ENCODE measurements around the gene TIMM23.

DNA sequence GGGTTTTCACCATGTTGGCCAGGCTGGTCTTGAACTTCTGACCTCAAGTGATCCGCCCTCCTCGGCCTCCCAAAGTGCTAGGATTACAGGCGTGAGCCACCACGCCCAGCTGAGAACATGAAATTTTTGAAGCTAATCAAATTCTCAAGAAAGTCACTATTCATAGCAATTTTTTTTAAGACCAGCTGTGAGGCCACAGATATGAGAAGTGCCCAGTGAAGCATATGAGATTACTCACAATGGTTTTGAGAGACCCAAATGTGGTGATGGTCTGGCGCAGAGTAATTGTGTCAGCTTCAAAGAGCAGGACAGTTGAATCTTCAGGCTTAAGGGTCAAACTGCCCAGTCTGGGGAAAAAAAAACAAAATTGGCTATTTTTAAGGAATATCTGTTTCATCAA is 41.9 kb downstream of the TIMM23 start:
- TF ChIP-seq, protein P1, sequence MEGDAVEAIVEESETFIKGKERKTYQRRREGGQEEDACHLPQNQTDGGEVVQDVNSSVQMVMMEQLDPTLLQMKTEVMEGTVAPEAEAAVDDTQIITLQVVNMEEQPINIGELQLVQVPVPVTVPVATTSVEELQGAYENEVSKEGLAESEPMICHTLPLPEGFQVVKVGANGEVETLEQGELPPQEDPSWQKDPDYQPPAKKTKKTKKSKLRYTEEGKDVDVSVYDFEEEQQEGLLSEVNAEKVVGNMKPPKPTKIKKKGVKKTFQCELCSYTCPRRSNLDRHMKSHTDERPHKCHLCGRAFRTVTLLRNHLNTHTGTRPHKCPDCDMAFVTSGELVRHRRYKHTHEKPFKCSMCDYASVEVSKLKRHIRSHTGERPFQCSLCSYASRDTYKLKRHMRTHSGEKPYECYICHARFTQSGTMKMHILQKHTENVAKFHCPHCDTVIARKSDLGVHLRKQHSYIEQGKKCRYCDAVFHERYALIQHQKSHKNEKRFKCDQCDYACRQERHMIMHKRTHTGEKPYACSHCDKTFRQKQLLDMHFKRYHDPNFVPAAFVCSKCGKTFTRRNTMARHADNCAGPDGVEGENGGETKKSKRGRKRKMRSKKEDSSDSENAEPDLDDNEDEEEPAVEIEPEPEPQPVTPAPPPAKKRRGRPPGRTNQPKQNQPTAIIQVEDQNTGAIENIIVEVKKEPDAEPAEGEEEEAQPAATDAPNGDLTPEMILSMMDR (IDR thresholded peaks at IDR 0.05), result no peak
- TF ChIP-seq EP300 (IDR thresholded peaks at IDR 0.05), result no peak

Measured in ovary (tissue), 3 donors.